ENCODE results near the gene NUP155. TPM values are rescaled to one million over a fixed set of nuclear protein-coding genes. Genes with fewer than 3 reads are reported as not detected.
"Not testable (repeated sequence)": the region's sequence is repeated elsewhere in the genome, so short reads cannot be mapped to it uniquely, and the experiment has no call there.

NUP155 gene
- total RNA-seq: 37.6 and 41.6 TPM in 2 replicates
- long read RNA-seq, full-length matches to known transcripts: 4 of 74 reads
- long read RNA-seq, partial matches to known transcripts: 60 of 74 reads
- long read RNA-seq, other reads (novel, unspliced or antisense): 10 of 74 reads

GRCh38 chr5:37370864-37371726, at the start of gene NUP155:
Gene NUP155, minus strand, starts transcription at chr5:37371106. Its CDS starts 129 bp downstream, at chr5:37370977.
- Mint-ChIP-seq H3K4me3 (ENCODE audit: low read depth) (peak within 1 kb of the TSS; percentile 97), H3K4me1 (ENCODE audit: low read depth) (peaks cover 18% of the 10 kb centered on the region), H3K27me3 (peaks cover 11% of the 10 kb centered on the region), H3K36me3 (ENCODE audit: insufficient read depth) (no peaks in the 10 kb centered on the region), H3K9me3 (ENCODE audit: low read depth) (no peaks in the 10 kb centered on the region), H3K27ac (peak within 1 kb of the TSS; percentile 98)
- peak; percentile 65 for DNase-seq (ENCODE audit: low spot score, unreplicated experiment)
- TF ChIP-seq, protein P1, sequence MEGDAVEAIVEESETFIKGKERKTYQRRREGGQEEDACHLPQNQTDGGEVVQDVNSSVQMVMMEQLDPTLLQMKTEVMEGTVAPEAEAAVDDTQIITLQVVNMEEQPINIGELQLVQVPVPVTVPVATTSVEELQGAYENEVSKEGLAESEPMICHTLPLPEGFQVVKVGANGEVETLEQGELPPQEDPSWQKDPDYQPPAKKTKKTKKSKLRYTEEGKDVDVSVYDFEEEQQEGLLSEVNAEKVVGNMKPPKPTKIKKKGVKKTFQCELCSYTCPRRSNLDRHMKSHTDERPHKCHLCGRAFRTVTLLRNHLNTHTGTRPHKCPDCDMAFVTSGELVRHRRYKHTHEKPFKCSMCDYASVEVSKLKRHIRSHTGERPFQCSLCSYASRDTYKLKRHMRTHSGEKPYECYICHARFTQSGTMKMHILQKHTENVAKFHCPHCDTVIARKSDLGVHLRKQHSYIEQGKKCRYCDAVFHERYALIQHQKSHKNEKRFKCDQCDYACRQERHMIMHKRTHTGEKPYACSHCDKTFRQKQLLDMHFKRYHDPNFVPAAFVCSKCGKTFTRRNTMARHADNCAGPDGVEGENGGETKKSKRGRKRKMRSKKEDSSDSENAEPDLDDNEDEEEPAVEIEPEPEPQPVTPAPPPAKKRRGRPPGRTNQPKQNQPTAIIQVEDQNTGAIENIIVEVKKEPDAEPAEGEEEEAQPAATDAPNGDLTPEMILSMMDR (IDR thresholded peaks at IDR 0.05; ENCODE audit: unreplicated experiment): no peak

- Mint-ChIP-seq H3K4me3 (ENCODE audit: low read depth) (no peak overlapping the region), H3K36me3 (ENCODE audit: insufficient read depth) (peaks cover 17% of the 10 kb centered on the region), H3K4me1 (ENCODE audit: low read depth) (no peaks in the 10 kb centered on the region), H3K27me3 (no peaks in the 10 kb centered on the region), H3K9me3 (ENCODE audit: low read depth) (no peaks in the 10 kb centered on the region), H3K27ac (no peak overlapping the region)
- no peak for DNase-seq (ENCODE audit: low spot score, unreplicated experiment)
- TF ChIP-seq, protein P1 (IDR thresholded peaks at IDR 0.05; ENCODE audit: unreplicated experiment): no peak
Measured at GRCh38 chr5:37417347-37417746, 46.4 kb upstream of the NUP155 start.

DNA sequence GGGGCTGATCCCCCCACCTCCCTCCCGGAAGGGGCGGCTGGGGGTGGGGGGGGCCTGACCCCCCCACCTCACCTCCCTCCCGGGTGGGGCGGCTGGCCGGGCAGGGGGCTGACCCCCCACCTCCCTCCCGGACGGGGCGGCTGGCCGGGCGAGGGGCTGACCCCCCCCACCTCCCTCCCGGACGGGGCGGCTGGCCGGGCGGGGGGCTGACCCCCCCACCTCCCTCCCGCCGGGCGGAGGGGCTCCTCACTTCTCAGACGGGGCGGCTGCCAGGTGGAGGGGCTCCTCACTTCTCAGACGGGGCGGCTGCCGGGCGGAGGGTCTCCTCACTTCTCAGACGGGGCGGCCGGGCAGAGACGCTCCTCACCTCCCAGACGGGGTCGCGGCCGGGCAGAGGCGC, 44.5 kb upstream of the NUP155 start:
- H3K4me1 Mint-ChIP-seq (ENCODE audit: low read depth); DNase-seq (ENCODE audit: low spot score, unreplicated experiment); H3K9me3 Mint-ChIP-seq (ENCODE audit: low read depth); H3K4me3 Mint-ChIP-seq (ENCODE audit: low read depth); H3K27ac Mint-ChIP-seq; H3K27me3 Mint-ChIP-seq: not testable (repeated sequence)
- peaks cover 15% of the 10 kb centered on the region for H3K36me3 Mint-ChIP-seq (ENCODE audit: insufficient read depth)

DNA sequence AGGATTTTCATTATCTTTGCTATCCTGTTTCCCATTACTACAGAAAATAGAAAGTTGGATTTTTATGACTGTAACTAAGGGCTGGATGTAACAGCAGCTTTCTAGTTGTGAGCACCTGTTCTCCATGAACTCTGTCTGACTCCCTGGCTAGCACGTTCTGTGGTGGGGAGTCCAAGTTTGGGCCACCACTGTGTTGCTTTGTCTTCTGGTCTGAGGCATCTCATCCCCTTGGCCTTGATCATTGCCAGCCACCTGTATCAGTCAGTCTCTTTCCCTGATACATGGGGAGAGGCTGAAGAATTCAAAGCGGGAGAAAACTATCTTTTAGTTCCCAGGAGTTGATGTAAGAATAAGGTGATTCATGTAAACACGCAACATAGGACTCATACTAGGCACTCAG, 41.6 kb upstream of the NUP155 start:
- Mint-ChIP-seq H3K27ac (no peak overlapping the region), H3K27me3 (no peaks in the 10 kb centered on the region), H3K4me3 (ENCODE audit: low read depth) (no peak overlapping the region), H3K4me1 (ENCODE audit: low read depth) (no peaks in the 10 kb centered on the region), H3K9me3 (ENCODE audit: low read depth) (no peaks in the 10 kb centered on the region), H3K36me3 (ENCODE audit: insufficient read depth) (peaks cover 5% of the 10 kb centered on the region)
- TF ChIP-seq, protein P1 (IDR thresholded peaks at IDR 0.05; ENCODE audit: unreplicated experiment): no peak
- no peak for DNase-seq (ENCODE audit: low spot score, unreplicated experiment)

DNA sequence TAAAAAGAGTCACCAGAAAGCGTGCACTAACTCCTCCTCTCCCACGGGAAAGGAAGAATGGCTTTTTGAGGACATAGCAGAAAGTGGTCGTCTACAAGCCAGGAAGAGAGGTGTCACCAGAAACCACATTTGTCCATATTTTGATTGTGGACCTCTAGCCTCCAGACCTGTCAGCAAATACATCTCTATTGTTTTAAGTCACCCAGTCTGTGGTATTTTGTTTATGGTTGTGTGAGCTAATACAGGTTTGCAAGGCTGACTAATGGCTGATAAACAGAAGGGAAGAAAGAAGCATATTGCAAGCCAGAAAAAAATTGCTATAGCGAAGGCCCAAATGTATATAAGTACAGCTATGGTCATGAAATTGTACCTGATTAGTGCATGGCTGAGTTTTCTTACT, 29.6 kb upstream of the NUP155 start:
- no peaks in the 10 kb centered on the region for H3K9me3 Mint-ChIP-seq (ENCODE audit: low read depth)
- H3K36me3 Mint-ChIP-seq (ENCODE audit: insufficient read depth): peaks cover 18% of the 10 kb centered on the region
- no peak for DNase-seq (ENCODE audit: low spot score, unreplicated experiment)
- H3K27me3 Mint-ChIP-seq: no peaks in the 10 kb centered on the region
- no peaks in the 10 kb centered on the region for H3K4me1 Mint-ChIP-seq (ENCODE audit: low read depth)
- no peak overlapping the region for H3K4me3 Mint-ChIP-seq (ENCODE audit: low read depth)
- peak overlapping the region; percentile 60 for H3K27ac Mint-ChIP-seq
- TF ChIP-seq, protein P1 (IDR thresholded peaks at IDR 0.05; ENCODE audit: unreplicated experiment): no peak
